ENCODE results near the gene TBX10.
"Not testable (repeated sequence)": the region's sequence is repeated elsewhere in the genome, so short reads cannot be mapped to it uniquely, and the experiment has no call there.

- not testable (repeated sequence) for TF ChIP-seq TAF1 (conservative IDR thresholded peaks at IDR 0.05); MAX (IDR thresholded peaks at IDR 0.05); GABPA (IDR thresholded peaks at IDR 0.05 in 1 of 2, conservative IDR thresholded peaks at IDR 0.05 in 1 of 2); YY1 (IDR thresholded peaks at IDR 0.05)
- TF ChIP-seq, protein P1, sequence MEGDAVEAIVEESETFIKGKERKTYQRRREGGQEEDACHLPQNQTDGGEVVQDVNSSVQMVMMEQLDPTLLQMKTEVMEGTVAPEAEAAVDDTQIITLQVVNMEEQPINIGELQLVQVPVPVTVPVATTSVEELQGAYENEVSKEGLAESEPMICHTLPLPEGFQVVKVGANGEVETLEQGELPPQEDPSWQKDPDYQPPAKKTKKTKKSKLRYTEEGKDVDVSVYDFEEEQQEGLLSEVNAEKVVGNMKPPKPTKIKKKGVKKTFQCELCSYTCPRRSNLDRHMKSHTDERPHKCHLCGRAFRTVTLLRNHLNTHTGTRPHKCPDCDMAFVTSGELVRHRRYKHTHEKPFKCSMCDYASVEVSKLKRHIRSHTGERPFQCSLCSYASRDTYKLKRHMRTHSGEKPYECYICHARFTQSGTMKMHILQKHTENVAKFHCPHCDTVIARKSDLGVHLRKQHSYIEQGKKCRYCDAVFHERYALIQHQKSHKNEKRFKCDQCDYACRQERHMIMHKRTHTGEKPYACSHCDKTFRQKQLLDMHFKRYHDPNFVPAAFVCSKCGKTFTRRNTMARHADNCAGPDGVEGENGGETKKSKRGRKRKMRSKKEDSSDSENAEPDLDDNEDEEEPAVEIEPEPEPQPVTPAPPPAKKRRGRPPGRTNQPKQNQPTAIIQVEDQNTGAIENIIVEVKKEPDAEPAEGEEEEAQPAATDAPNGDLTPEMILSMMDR (IDR thresholded peaks at IDR 0.05; ENCODE audit: low read depth, low read length, missing input control), result not testable (repeated sequence)
Measured at GRCh38 chr11:67622905-67623304, 16.7 kb downstream of the TBX10 start.
